Measurements from ENCODE around the gene TSPAN18.

DNA sequence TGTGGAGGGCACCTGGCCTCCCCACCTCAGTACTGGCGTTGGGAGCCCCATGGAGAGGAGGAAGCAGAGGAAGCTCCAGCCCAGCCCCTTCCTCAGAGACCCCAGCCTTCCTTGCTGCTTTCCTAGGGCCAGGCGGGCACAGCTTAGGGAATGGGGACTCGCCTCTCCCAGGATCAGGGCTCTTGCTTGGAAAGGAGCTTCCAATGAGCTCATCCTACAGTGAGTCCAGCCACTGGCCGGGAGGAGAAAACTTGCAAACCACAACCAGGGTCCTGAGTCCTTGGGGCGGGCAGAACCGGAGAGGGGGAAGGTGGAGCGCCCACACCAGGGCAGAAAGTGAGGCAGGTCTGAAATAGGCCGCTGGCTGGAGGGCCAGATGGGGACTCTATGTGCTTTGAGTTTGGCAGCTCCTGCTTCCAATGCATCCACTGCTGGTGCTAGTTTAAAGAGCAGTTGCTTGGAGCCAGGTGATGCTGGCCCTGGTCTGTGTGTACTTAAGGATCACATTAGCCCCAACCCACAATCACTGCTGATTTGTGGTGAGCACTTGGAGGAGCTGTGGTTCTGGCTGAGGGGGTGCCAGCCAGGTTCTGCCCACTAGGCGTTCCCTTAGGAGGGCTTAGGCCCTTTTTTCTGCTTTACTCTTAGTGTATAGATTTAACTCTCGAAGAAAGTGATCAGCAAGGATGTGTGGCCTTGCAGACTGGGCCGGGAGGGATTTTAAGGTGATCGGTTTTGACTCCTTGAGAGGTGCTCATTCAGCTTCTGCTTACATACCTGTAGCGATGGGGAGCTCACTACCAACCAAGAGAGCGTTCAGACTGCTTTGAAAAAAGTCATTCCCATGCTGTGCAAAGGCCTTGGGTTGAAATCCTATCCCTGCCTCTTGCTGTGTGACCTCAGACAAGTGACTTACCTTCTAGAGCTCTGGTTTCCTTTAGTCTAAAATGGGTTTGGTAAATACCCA is 142.0 kb downstream of the TSPAN18 start:
- TF ChIP-seq, protein P1, sequence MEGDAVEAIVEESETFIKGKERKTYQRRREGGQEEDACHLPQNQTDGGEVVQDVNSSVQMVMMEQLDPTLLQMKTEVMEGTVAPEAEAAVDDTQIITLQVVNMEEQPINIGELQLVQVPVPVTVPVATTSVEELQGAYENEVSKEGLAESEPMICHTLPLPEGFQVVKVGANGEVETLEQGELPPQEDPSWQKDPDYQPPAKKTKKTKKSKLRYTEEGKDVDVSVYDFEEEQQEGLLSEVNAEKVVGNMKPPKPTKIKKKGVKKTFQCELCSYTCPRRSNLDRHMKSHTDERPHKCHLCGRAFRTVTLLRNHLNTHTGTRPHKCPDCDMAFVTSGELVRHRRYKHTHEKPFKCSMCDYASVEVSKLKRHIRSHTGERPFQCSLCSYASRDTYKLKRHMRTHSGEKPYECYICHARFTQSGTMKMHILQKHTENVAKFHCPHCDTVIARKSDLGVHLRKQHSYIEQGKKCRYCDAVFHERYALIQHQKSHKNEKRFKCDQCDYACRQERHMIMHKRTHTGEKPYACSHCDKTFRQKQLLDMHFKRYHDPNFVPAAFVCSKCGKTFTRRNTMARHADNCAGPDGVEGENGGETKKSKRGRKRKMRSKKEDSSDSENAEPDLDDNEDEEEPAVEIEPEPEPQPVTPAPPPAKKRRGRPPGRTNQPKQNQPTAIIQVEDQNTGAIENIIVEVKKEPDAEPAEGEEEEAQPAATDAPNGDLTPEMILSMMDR (tag by site-specific recombination; IDR thresholded peaks at IDR 0.05): no peak
- TF ChIP-seq, protein P2, sequence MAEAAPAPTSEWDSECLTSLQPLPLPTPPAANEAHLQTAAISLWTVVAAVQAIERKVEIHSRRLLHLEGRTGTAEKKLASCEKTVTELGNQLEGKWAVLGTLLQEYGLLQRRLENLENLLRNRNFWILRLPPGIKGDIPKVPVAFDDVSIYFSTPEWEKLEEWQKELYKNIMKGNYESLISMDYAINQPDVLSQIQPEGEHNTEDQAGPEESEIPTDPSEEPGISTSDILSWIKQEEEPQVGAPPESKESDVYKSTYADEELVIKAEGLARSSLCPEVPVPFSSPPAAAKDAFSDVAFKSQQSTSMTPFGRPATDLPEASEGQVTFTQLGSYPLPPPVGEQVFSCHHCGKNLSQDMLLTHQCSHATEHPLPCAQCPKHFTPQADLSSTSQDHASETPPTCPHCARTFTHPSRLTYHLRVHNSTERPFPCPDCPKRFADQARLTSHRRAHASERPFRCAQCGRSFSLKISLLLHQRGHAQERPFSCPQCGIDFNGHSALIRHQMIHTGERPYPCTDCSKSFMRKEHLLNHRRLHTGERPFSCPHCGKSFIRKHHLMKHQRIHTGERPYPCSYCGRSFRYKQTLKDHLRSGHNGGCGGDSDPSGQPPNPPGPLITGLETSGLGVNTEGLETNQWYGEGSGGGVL (tag by site-specific recombination; IDR thresholded peaks at IDR 0.05): no peak
- TF ChIP-seq KLF16 (tag by site-specific recombination; IDR thresholded peaks at IDR 0.05) (no peak), ZNF274 (IDR thresholded peaks at IDR 0.05; ENCODE audit: low read length) (no peak), ZNF274 (tag by site-specific recombination; IDR thresholded peaks at IDR 0.05; ENCODE audit: borderline replicate concordance) (no peak), ZNF530 (tag by site-specific recombination; IDR thresholded peaks at IDR 0.05; ENCODE audit: low read depth) (no peak), ZNF621 (tag by site-specific recombination; IDR thresholded peaks at IDR 0.05) (no peak), TRIM28 (IDR thresholded peaks at IDR 0.05; ENCODE audit: borderline replicate concordance, low read length) (no peak), YY1 (tag by site-specific recombination; IDR thresholded peaks at IDR 0.05) (no peak)
- TF ChIP-seq, protein P3, sequence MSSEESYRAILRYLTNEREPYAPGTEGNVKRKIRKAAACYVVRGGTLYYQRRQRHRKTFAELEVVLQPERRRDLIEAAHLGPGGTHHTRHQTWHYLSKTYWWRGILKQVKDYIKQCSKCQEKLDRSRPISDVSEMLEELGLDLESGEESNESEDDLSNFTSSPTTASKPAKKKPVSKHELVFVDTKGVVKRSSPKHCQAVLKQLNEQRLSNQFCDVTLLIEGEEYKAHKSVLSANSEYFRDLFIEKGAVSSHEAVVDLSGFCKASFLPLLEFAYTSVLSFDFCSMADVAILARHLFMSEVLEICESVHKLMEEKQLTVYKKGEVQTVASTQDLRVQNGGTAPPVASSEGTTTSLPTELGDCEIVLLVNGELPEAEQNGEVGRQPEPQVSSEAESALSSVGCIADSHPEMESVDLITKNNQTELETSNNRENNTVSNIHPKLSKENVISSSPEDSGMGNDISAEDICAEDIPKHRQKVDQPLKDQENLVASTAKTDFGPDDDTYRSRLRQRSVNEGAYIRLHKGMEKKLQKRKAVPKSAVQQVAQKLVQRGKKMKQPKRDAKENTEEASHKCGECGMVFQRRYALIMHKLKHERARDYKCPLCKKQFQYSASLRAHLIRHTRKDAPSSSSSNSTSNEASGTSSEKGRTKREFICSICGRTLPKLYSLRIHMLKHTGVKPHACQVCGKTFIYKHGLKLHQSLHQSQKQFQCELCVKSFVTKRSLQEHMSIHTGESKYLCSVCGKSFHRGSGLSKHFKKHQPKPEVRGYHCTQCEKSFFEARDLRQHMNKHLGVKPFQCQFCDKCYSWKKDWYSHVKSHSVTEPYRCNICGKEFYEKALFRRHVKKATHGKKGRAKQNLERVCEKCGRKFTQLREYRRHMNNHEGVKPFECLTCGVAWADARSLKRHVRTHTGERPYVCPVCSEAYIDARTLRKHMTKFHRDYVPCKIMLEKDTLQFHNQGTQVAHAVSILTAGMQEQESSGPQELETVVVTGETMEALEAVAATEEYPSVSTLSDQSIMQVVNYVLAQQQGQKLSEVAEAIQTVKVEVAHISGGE (tag by site-specific recombination; conservative IDR thresholded peaks at IDR 0.05; ENCODE audit: low read depth): no peak
- TF ChIP-seq, protein P4, sequence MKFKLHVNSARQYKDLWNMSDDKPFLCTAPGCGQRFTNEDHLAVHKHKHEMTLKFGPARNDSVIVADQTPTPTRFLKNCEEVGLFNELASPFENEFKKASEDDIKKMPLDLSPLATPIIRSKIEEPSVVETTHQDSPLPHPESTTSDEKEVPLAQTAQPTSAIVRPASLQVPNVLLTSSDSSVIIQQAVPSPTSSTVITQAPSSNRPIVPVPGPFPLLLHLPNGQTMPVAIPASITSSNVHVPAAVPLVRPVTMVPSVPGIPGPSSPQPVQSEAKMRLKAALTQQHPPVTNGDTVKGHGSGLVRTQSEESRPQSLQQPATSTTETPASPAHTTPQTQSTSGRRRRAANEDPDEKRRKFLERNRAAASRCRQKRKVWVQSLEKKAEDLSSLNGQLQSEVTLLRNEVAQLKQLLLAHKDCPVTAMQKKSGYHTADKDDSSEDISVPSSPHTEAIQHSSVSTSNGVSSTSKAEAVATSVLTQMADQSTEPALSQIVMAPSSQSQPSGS (tag by site-specific recombination; IDR thresholded peaks at IDR 0.05; ENCODE audit: low read depth): no peak
- TF ChIP-seq, protein P5, sequence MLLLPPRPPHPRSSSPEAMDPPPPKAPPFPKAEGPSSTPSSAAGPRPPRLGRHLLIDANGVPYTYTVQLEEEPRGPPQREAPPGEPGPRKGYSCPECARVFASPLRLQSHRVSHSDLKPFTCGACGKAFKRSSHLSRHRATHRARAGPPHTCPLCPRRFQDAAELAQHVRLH (tag by site-specific recombination; IDR thresholded peaks at IDR 0.05): no peak
- TF ChIP-seq, protein P6, sequence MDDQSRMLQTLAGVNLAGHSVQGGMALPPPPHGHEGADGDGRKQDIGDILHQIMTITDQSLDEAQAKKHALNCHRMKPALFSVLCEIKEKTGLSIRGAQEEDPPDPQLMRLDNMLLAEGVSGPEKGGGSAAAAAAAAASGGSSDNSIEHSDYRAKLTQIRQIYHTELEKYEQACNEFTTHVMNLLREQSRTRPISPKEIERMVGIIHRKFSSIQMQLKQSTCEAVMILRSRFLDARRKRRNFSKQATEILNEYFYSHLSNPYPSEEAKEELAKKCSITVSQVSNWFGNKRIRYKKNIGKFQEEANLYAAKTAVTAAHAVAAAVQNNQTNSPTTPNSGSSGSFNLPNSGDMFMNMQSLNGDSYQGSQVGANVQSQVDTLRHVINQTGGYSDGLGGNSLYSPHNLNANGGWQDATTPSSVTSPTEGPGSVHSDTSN (CRISPR knock-in tag; IDR thresholded peaks at IDR 0.05): no peak
